IMR-90 (cell line): ENCODE measurements around the gene CACNA2D1.

ENCODE experiments used
- BHLHE40 ChIP-seq: fragments of 150-350 bp; IDR thresholded peaks from 2 replicates; pipeline ENCODE4 v1.6.1; 2016; ENCODE audit warnings: mild to moderate bottlenecking, low read depth, low read length
- CHD1 ChIP-seq: IDR thresholded peaks from 2 replicates; pipeline ENCODE4 v1.6.1; 2012; ENCODE audit warnings: low read depth, low read length, improper control_type of control experiment
- CTCF ChIP-seq: conservative IDR thresholded peaks from 2 replicates; pipeline ENCODE4 v1.5.1; 2012; ENCODE audit warnings: mild to moderate bottlenecking, low read depth, low read length, improper control_type of control experiment
- ELK1 ChIP-seq: fragments of 150-350 bp; IDR thresholded peaks from 2 replicates; pipeline ENCODE4 v1.6.1; 2016; ENCODE audit warnings: low read depth, mild to moderate bottlenecking, low read length, moderate library complexity, borderline replicate concordance
- NFE2L2 ChIP-seq: fragments of 150-350 bp; IDR thresholded peaks from 2 replicates; pipeline ENCODE4 v1.6.1; 2016; ENCODE audit warnings: low read depth, mild to moderate bottlenecking, low read length
- POLR2A ChIP-seq: IDR thresholded peaks from 2 replicates; pipeline ENCODE4 v1.6.1; 2012; ENCODE audit warnings: mild to moderate bottlenecking, low read depth, low read length
- RAD21 ChIP-seq: IDR thresholded peaks from 2 replicates; pipeline ENCODE4 v1.6.1; 2012; ENCODE audit warnings: low read length, improper control_type of control experiment
- RCOR1 ChIP-seq: IDR thresholded peaks from 2 replicates; pipeline ENCODE4 v1.6.1; 2012; ENCODE audit warnings: mild to moderate bottlenecking, low read length, improper control_type of control experiment; ENCODE audit not compliant: insufficient replicate concordance
- SMC3 ChIP-seq: fragments of 150-350 bp; IDR thresholded peaks from 2 replicates; pipeline ENCODE4 v1.6.1; 2016; ENCODE audit warnings: low read depth, mild to moderate bottlenecking, antibody characterized with exemption, low read length, moderate library complexity

- TF ChIP-seq CTCF (no peak), POLR2A (no peak), CHD1 (no peak), ELK1 (no peak), RAD21 (no peak), SMC3 (no peak), RCOR1 (no peak), NFE2L2 (no peak), BHLHE40 (no peak)
Observed at GRCh38 chr7:82384779-82385178, 58.8 kb downstream of the CACNA2D1 start.
